Panc1 (cell line): ENCODE results near the gene TSHR. TPM values are rescaled to one million over a fixed set of nuclear protein-coding genes. Genes with fewer than 3 reads are reported as not detected.

Experiments
- ATAC-seq: fragments of 200-7000 bp; cut with Tn5 transposase; 2 replicates; pipeline ENCODE4 v1.9.1; 2020; ENCODE audit warnings: mild to moderate bottlenecking, moderate library complexity
- BruUV-seq: library from RNA; stranded (reverse); fragments of 400-500 nt; replicated peaks from 2 replicates; lab custom pipeline; 2021; lab: Mats Ljungman, UMichigan
- CTCF ChIA-PET: fragments of 300-600 bp; sonication (Branson Sonifier 250); formaldehyde crosslinking; loops from one replicate; lab custom pipeline; 2022; ENCODE audit warnings: antibody characterized with exemption; lab: Charles Lee
- POLR2A ChIA-PET: fragments of 300-600 bp; sonication (Branson Sonifier 250); formaldehyde crosslinking; loops from one replicate; lab custom pipeline; 2022; ENCODE audit warnings: antibody characterized with exemption; lab: Charles Lee
- DNase-seq: peaks from one replicate; pipeline ENCODE4 v3.0.0-alpha.2; 2010; ENCODE audit warnings: low read depth, low spot score
- H3K27ac ChIP-seq: 2 replicates; pipeline ENCODE4 v1.5.1; 2011; ENCODE audit warnings: mild to moderate bottlenecking, low read length, inconsistent platforms
- H3K27me3 ChIP-seq: fragments of 200-500 bp; sonication (Bioruptor generic); 2 replicates; pipeline ENCODE4 v1.6.0; 2014; ENCODE audit warnings: low read length, inconsistent platforms; ENCODE audit not compliant: control insufficient read depth, insufficient read depth
- H3K36me3 ChIP-seq: fragments of 200-500 bp; sonication (Bioruptor generic); 2 replicates; pipeline ENCODE4 v1.5.1; 2014; ENCODE audit warnings: inconsistent platforms, mild to moderate bottlenecking, low read length, moderate library complexity; ENCODE audit not compliant: control insufficient read depth, insufficient read depth
- H3K4me1 ChIP-seq: 2 replicates; pipeline ENCODE4 v1.5.1; 2011; ENCODE audit warnings: inconsistent platforms, mild to moderate bottlenecking, low read length, moderate library complexity; ENCODE audit not compliant: control insufficient read depth, insufficient read depth
- H3K4me3 ChIP-seq, 2 experiments: 2 replicates each; pipeline ENCODE4 v1.5.1; 2011 to 2012; ENCODE audit warnings: low read depth in 2 of 2, low read length in 2 of 2, mild to moderate bottlenecking in 2 of 2, inconsistent platforms in 1 of 2, moderate library complexity in 1 of 2
- H3K9me3 ChIP-seq: fragments of 200-500 bp; sonication (Bioruptor generic); 2 replicates; pipeline ENCODE4 v1.5.1; 2014; ENCODE audit warnings: low read depth, mild to moderate bottlenecking, inconsistent platforms, low read length, moderate library complexity; ENCODE audit not compliant: control insufficient read depth, insufficient read depth
- POLR2AphosphoS5 ChIP-seq: IDR thresholded peaks from 2 replicates; pipeline ENCODE4 v1.6.1; 2012; ENCODE audit warnings: mild to moderate bottlenecking, low read depth, low read length, moderate library complexity
- SIN3A ChIP-seq: IDR thresholded peaks from 2 replicates; pipeline ENCODE4 v1.6.1; 2012; ENCODE audit warnings: low read depth, mild to moderate bottlenecking, low read length, moderate library complexity, borderline replicate concordance; ENCODE audit not compliant: insufficient read depth
- TCF7L2 ChIP-seq: IDR thresholded peaks from 2 replicates; pipeline ENCODE4 v1.6.1; 2011; ENCODE audit warnings: mild to moderate bottlenecking, low read depth, low read length, inconsistent platforms
- in situ Hi-C: cut with HindIII; loops from 2 replicates; pipeline ENCODE4 v1.10.0; 2016; ENCODE audit warnings: low sequenced_read_pairs, low pct_unique_long_range_greater_than_20kb
- intact Hi-C: fragments of 100-400 bp; cut with micrococcal nuclease; formaldehyde crosslinking; loops from one replicate; pipeline ENCODE4 v1.10.0; 2022; ENCODE audit not compliant: unreplicated experiment
- total RNA-seq: library from RNA; stranded (reverse); gene quantifications from one replicate; pipeline ENCODE4 v1.2.1, GENCODE V29; 2021; ENCODE audit not compliant: unreplicated experiment
- TF ChIP-seq, protein P1 (sequence below), 2 experiments: IDR thresholded peaks; 2 replicates each; pipeline ENCODE4 v1.6.1; 2011 to 2012; ENCODE audit warnings: low read depth in 2 of 2, control low read depth in 1 of 2, low read length in 1 of 2, mild to moderate bottlenecking in 1 of 2, moderate library complexity in 1 of 2; ENCODE audit not compliant: insufficient read depth in 1 of 2
- TF ChIP-seq, protein P2 (sequence below): fragments of 450-650 bp; IDR thresholded peaks from 2 replicates; pipeline ENCODE4 v1.5.1; 2017; ENCODE audit warnings: mild to moderate bottlenecking

Gene TSHR
- total RNA-seq, 1 experiment from 2014 or later = not detected

DNA sequence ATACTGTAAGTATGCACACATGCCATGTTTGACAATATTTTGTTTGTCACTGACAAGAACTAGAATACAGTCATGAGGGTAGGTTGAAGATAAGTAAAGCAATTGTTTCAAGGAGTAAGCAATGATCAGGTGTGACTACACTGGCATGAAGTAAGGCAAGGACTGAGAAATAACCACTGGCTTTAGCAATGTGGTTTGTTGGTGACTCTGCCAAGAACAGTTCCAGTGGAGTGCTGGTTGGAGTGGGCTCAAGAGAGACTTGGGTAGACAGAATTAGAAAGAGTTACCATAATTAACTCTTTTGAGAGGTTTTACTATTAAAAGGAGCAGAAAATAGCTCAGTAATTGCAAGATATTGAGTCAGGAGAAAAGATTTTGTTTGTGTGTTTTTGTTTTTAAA is 135.7 kb downstream of the TSHR start:
- ChIA-PET CTCF (no interaction called here), POLR2A (no interaction called here)
- TF ChIP-seq, protein P1, sequence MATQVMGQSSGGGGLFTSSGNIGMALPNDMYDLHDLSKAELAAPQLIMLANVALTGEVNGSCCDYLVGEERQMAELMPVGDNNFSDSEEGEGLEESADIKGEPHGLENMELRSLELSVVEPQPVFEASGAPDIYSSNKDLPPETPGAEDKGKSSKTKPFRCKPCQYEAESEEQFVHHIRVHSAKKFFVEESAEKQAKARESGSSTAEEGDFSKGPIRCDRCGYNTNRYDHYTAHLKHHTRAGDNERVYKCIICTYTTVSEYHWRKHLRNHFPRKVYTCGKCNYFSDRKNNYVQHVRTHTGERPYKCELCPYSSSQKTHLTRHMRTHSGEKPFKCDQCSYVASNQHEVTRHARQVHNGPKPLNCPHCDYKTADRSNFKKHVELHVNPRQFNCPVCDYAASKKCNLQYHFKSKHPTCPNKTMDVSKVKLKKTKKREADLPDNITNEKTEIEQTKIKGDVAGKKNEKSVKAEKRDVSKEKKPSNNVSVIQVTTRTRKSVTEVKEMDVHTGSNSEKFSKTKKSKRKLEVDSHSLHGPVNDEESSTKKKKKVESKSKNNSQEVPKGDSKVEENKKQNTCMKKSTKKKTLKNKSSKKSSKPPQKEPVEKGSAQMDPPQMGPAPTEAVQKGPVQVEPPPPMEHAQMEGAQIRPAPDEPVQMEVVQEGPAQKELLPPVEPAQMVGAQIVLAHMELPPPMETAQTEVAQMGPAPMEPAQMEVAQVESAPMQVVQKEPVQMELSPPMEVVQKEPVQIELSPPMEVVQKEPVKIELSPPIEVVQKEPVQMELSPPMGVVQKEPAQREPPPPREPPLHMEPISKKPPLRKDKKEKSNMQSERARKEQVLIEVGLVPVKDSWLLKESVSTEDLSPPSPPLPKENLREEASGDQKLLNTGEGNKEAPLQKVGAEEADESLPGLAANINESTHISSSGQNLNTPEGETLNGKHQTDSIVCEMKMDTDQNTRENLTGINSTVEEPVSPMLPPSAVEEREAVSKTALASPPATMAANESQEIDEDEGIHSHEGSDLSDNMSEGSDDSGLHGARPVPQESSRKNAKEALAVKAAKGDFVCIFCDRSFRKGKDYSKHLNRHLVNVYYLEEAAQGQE (IDR thresholded peaks at IDR 0.05; ENCODE audit: insufficient read depth in 1 of 2, low read depth in 2 of 2, low read length in 1 of 2) = no peak
- no peak for TF ChIP-seq TCF7L2
- no peak for TF ChIP-seq POLR2AphosphoS5
- TF ChIP-seq, protein P2, sequence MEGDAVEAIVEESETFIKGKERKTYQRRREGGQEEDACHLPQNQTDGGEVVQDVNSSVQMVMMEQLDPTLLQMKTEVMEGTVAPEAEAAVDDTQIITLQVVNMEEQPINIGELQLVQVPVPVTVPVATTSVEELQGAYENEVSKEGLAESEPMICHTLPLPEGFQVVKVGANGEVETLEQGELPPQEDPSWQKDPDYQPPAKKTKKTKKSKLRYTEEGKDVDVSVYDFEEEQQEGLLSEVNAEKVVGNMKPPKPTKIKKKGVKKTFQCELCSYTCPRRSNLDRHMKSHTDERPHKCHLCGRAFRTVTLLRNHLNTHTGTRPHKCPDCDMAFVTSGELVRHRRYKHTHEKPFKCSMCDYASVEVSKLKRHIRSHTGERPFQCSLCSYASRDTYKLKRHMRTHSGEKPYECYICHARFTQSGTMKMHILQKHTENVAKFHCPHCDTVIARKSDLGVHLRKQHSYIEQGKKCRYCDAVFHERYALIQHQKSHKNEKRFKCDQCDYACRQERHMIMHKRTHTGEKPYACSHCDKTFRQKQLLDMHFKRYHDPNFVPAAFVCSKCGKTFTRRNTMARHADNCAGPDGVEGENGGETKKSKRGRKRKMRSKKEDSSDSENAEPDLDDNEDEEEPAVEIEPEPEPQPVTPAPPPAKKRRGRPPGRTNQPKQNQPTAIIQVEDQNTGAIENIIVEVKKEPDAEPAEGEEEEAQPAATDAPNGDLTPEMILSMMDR = no peak
- TF ChIP-seq SIN3A = no peak
- intact Hi-C loops (no loop called here), in situ Hi-C loops (no loop called here)
- H3K27me3 ChIP-seq = no peaks in the 10 kb centered on the region
- no peak overlapping the region for H3K27ac ChIP-seq
- no peaks in the 10 kb centered on the region for H3K36me3 ChIP-seq
- ATAC-seq (no peak), DNase-seq (no peak)
- H3K4me3 ChIP-seq = no peak overlapping the region
- H3K9me3 ChIP-seq = no peaks in the 10 kb centered on the region
- BruUV-seq = no TSS peak
- H3K4me1 ChIP-seq = no peaks in the 10 kb centered on the region

DNA sequence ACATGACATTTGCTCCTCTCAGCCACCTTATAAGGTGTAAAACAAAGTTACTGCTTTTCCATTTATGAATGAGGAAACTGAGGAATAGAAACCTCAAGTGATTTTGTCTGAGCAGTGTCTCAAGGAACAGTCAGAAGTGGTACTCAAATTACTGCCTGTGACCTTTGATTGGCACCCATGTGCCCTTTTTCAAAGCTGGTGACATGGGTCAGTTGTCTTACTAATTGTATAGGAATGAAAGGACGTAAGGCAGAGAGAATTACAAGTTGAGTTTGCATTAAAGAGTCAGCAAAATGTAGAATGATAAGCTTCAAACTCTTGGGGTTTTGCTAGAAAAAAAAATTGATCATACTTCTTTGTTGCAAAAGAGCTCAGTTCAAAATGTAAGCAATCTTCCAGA is 136.2 kb downstream of the TSHR start:
- ChIA-PET POLR2A (no interaction called here), CTCF (no interaction called here)
- Histone ChIP-seq H3K4me1 (no peaks in the 10 kb centered on the region), H3K27ac (no peak overlapping the region), H3K4me3 (no peak overlapping the region), H3K27me3 (no peaks in the 10 kb centered on the region), H3K9me3 (no peaks in the 10 kb centered on the region), H3K36me3 (no peaks in the 10 kb centered on the region)
- ATAC-seq = no peak
- no peak for TF ChIP-seq TCF7L2
- TF ChIP-seq, protein P2 = no peak
- TF ChIP-seq SIN3A = no peak
- TF ChIP-seq POLR2AphosphoS5 = no peak
- in situ Hi-C loops = no loop called here
- intact Hi-C loops = no loop called here
- no TSS peak for BruUV-seq
- no peak for DNase-seq
